HL-60/S4 treated with retinoic acid at 250 ng/mL for 4 days and 3 days (cell line): ENCODE results near the gene PABPN1L.

Experiments used
- in situ Hi-C: fragments of 300-500 bp; cut with MboI; formaldehyde crosslinking; loops from 2 replicates; pipeline ENCODE4 v1.7.0; 2022; ENCODE audit warnings: low sequenced_read_pairs

The PABPN1L gene

DNA sequence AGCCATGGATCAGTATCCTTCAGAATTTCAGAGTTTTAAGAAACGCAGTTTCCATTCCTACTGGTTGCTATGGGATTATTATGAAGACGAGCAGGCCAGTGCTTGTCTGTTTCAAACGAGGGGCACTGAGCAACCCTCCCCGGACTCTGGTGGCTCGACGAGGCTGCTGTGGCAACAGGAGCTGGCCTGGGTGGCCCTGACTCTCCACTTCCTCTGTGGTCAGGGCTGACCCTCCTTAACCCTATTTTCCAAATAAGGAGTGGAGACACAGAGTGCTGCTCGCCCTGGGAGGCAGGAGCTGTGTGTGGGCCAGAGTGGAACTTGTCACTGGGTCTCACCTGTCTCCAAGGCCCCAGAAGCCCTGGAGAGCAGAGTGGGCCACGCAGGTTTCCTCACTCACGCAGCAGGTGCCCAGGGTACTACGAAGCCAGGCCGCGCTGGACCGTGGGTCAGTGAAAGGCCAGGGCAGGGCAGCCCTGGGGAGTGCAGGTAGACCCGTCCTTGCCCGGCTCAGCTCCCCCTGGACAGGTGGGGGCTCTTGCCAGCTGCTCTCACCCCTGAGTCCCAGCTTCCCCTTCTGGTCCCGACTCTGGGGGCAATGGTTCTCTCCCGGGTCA is 13.0 kb downstream of the PABPN1L start:
- in situ Hi-C loops: no loop called here

DNA sequence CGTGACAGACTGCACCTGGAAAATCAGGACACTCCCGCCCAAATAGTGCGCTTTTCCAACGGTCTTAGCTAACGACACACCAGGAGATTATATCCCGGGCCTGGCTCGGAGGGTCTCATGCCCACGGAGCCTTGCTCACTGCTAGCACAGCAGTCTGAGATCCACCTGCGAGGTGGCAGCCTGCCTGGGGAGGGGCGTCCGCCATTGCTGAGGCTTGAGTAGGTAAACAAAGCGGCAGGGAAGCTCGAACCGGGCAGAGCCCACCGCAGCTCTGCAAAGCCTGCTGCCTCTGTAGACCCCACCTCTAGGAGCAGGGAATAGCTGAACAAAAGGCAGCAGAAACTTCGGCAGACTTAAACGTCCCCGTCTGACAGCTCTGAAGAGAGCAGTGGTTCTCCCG is 14.8 kb downstream of the PABPN1L start:
- in situ Hi-C loops: no loop called here

DNA sequence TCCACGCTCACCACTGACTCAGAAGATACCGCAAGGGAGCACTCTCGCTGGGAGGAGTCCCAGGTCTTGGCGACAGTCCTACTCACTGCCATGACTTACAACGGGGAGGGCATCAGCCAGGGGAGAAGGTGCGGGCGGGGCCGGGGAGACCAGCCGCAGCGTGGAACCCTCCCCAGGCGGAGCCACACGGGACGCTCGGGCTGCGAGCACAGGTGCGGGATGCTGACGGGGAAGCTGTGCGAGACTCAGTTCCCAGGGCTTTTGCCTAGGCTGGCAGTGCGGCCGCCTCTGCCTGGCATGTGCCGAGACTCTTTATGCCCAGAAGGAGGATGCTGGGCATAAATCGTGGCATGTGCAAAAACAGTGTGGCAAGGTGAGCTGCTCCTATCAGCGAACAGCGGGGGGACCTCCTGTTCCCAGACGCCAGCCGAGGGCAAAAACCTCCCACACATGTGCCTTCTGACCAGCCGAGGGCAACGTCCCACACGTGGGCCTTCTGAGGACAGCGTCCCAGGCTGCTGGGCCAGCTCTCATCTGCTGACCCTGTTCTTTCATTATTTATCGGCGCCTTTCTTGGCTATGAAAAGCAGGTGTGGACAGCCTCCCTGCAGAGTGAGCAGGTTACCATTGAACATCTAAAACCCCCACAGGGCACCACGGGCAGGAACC is 15.8 kb downstream of the PABPN1L start:
- in situ Hi-C loops: no loop called here

DNA sequence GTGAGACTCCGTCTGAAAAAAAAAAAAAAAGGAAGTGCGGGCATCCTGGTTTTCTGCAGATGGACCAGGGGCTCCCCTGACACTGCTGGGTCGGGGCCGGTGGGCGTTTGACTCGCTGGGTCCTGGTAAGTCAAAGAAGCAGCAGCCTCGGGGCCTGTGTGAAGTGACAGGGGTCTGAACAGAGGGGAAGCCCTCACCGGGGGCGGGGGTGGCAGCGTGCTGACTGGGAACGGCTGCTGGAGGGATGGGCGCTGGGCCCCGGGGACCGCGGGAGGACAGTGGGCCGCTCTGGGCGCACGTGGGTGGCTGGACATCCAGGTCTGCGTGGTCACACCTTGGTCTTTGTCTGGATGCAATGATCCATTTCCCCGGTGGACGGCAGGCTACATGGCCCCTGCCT is 17.9 kb downstream of the PABPN1L start:
- in situ Hi-C loops: no loop called here

DNA sequence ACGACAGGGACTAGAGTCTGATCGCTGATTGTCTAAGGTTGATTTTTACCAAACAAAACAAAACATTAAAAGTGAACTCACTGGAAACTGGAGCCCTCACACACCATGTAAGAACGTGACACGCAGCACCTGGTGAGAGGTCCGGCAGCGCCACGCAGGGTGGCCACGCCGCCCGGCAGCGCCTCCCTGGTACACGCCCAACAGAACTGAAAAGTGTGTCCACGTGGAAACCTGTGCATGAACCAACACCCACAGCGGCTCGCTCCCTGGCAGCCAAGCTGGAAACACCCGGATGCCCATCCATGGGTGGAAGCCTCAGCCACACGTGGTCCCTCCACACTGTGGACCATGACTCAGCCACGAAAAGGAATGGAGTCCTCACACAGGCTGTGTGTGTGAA is 18.8 kb downstream of the PABPN1L start:
- in situ Hi-C loops: no loop called here

DNA sequence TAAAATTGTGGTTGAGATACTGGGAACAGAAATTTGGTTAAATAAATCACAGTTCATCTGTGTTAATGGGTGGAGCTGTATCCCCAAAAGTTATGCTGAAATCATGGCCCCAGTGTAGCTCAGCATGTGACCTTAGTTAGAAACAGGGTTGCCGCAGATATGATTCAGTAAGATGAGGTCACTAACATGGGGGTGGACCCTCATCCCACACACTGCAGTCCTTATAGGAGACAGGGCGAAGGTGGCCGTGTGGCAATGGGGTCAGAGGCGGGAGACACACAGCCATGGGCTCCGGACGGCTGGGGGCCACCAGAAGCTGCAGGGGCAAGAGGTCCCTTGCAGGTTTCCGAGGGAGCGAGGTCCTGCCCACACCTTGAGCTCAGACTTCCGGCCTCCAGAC is 20.4 kb downstream of the PABPN1L start:
- in situ Hi-C loops: no loop called here

DNA sequence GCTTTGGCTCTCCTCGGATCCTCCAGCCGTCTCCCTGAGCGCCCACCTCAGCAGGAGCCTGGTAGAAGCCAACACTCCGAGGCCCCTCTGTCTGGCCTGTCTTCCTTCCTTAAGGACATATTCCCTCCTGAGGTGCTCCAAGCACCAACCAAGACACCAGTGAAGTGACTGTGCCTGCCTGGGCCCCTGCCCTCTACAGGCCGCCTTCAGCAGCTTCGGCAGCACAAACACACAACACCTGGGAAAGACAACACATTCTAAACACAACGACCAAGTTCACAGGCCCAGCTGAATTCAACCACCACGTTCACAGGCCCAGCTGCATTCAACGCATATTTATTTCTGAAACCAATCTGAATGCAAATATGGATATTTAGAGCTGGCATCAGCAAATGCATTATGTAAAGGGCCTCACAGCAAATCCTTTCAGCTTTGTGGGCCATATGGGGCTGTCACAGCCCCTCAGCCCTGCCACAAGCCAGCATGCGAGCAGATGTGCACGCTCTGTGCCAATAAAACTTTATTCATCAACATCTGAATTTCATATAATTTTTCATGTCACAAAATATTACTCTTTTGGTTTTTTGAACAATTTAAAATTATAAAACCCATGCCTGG is 21.9 kb downstream of the PABPN1L start:
- in situ Hi-C loops: no loop called here

DNA sequence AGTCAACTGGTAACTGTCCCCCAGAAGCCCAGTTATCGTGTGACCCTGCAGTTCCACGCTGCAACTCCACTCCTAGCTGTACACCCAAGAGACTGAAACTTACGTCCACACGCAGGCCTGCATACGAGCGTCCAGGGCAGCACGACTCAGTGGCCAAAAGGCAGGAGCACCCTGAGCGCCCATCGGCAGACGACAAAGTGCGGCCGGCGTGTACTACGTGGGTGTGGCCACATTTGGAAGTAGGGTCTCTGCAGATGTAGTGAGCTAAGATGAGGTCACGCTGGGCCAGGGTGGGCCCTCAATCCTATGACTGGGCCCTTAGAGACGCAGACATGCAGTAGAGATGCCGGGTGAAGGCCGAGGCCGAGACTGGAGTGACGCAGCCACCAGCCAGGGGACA is 23.2 kb downstream of the PABPN1L start:
- in situ Hi-C loops: no loop called here

DNA sequence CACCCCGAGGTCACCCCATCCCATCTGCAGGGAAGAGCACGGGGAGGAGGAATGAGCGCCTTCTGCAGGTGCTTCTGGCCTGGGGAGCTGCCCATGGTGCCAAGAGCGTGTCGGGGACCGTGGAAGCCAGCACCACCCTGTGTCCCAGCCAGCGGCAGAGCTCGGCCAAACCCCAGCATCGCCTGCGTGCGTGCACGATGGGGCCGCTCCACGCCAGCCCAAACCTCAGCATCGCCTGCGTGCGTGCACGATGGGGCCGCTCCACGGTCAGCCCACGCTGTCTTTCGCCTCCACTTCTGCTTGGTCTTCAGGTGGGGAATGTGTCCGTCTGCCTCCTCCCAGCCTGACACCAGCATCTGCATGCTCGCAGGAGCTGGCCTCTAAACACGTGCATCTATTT is 23.7 kb downstream of the PABPN1L start:
- in situ Hi-C loops: no loop called here

DNA sequence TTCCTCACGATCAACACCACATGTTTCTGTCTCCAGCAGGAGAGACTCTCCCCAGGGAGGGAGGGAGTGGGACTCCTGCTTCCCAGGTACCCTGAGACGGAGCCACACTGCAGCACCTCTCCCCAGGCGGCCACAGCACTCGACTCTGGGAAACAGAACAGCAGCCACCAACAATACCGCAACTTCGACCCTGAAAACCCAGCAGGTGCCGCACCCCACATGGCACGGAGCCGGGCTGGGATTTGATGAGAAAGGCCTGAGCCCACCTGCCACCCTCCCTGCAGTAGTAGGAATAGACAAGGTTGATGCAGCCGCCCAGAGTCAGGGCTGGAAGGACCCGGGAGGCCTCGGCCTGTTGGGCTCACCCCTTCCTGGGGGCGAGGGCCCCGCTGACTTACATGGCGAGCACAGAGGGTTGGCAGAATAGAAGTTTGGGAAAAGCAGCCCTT is 24.1 kb downstream of the PABPN1L start:
- in situ Hi-C loops: no loop called here

DNA sequence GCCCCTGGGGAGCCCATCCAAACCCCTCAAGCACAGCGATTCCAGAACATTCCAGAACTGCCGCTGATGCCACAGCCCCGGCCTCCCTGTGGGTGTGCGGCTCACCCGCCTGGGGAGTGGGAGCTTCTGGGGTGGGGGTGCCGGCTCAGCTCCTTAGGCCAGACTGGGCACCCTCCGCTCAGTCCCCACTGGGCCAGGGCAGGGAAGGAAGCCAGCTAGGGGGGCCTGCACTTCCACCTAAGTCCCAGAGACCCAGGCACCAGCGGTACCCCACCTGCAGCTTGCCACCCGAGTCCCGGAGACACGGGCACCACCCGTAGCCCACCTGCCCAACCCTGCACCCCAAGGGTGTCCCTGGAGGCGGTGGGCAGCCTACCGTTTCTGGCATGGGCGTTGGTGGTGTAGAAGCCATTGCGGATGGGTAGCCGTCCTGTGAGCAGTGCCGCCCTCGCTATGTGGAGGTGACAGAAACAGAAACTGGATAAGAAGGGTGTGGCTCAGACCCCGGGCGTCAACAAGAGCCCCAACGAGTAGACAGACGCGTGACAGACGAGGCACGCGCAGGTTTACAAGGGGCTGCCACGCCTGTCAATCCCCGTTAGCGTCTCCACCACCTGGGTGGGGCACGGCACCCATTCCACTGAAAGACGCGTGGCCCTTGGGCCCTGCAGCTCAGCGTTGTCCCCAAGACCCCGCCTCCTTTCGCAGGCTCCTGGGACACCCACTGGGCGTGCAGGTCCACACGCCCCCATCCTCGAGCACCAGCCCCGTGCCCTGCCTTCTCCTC is 24.7 kb downstream of the PABPN1L start:
- in situ Hi-C loops: no loop called here

DNA sequence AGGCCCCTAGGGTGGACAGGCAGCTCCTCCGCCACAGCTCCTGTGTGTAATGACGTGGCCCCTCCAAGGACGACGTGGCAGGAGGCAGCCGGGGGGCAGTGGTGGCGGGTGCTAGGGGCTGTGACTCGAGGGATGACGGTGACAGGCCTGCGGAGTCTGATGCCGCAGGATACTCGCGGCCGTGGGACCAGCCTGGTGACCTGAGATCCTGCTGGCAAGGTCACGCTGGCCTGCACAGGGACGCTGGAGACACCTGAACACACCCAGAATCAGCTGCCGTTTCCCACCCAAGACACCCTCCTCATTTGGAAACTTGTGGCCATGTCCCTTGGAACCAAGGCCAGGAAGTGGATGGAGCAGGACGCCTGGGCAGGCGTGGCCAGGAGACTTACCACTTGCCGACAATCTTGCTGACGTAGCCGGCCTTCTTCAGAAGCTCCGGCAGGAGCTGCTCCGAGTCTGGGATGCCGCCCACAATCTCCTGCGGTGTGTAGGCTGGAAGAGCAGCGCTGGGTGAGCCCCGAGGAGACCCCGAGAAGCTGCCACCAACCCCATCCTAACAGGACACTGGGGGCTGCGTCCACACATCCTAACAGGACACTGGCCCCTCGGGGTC is 25.8 kb downstream of the PABPN1L start:
- in situ Hi-C loops: no loop called here

DNA sequence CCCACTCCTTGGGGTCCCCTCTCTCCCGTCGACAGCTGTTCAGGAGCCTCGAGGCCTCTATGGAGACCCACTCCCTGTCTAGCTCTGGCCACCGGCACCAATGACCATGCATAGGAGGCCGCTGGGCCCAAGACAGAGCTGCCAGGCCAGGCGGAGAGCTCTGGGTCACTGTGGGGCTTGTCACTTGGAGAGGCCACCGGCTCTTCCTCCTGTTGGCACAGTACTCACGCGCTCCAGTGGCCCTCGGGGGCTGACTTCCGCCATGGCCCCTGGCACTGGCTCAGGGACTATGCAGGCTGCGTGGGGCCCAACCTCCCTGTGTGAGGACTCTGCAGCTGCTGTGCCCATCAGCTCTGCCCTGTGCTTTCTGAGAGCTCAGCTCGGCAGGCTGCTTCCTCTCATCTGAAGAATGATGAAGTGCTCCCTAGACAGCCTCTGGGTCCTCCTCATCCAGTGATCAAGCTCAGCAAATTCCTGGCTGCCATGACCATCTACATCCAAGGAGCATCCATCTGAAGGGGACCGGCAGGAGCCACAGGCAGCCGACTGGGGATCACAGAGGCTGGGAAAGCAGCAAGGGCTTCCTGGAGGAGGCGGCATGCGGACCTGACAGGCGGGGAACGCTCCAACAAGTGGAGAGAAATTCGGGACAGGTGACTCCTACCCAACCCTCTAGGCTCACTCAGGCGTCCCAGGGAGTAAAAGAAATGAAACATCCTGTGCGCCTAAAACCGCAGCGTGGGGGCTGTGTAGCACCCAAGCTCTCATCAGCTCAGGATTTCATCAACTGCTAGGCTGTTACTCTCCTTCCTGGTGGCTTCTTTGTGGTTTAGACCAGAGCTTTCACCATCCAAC is 26.5 kb downstream of the PABPN1L start:
- in situ Hi-C loops: no loop called here

DNA sequence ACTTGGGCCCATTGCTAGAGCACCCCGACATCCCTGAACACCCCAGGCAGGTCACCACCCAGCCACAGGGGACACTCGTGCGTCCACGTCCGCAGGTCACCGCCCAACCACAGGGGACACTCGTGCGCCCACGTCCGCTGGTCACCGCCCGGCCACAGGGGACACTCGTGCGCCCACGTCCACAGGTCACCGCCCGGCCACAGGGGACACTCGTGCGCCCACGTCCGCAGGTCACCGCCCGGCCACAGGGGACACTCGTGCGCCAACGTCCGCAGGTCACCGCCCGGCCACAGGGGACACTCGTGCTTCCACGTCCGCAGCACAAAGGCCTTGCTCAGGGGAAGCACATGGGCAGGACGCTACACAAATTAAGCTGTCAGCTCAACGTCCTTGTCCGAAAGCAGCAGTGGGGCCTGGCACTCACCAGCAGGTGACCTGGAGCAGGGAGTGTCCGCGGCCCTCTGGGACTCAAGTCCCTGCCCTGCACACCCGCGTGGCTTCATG is 27.4 kb downstream of the PABPN1L start:
- in situ Hi-C loops: no loop called here

DNA sequence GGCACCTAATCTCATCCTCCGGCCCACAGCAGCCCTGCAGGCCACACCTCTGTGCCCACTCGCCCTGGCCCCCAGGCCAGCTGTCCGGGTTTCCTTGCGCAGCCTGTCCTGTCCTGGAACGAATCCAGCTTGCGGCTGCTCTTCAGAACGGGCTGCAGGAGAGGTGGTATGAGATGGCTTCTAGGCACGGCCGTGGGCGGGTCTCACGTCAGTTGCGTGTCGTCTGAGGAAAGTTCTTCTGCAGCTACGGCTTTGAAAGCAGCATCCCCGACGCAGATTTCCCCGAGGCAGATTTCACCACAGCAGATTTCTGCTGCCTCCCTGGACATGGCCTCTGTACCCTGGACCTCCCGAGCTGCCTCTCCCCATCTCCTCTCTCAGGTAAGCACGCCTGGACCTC is 27.9 kb downstream of the PABPN1L start:
- in situ Hi-C loops: no loop called here

DNA sequence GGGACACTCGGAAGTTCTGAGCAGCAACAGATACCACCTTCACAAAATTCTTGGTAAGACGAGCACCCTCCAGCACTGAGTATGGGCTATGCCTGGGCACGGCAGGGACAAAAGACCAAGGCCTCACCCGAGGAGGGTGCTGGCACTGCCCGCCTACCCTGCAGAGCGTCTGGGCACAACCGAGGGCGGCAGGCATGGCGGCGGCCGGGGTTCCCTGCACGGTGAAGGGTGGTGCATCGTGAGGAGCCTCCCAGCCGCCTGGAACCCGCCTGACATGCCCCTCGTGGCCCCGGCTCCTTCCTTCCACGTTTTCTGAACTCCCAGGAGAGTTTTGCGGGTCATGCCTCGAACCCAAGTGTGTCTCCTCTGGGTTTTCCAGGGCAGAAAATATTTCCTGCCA is 28.7 kb downstream of the PABPN1L start:
- in situ Hi-C loops: no loop called here

DNA sequence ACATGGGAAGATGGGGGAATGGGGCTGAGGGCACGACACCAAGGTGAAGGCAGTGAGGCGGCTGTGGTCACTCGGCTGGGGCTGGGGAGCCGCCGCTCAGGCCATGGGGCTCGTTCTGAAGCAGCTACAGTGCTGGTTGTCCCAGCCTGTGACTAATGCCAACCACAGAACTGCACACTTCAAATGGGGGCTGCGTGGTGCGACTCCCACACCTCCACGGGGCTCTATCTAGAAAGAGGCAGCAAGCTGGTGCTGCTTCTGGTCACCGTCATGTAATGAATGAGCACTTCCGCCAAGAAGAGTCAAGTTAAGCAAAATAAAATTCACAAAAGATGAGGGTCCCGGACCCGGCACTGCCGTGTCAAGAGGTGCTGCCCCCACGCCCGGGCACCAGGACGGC is 29.7 kb downstream of the PABPN1L start:
- in situ Hi-C loops: no loop called here

DNA sequence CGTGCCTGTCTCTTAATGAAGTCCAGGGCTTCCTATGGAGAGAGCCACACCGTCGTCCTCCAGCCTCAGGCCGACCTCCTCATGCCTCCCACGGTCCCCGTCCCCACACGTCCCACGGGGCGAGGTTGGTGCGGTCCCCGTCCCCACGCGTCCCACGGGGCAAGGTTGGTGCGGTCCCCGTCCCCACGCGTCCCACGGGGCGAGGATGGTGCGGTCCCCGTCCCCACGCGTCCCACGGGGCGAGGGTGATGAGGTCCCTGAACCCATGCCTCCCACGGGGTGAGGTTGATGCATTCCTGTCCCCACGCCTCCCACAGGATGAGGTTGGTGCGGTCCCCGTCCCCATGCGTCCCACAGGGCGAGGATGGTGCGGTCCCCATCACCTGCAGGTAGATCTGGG is 30.6 kb downstream of the PABPN1L start:
- in situ Hi-C loops: no loop called here

DNA sequence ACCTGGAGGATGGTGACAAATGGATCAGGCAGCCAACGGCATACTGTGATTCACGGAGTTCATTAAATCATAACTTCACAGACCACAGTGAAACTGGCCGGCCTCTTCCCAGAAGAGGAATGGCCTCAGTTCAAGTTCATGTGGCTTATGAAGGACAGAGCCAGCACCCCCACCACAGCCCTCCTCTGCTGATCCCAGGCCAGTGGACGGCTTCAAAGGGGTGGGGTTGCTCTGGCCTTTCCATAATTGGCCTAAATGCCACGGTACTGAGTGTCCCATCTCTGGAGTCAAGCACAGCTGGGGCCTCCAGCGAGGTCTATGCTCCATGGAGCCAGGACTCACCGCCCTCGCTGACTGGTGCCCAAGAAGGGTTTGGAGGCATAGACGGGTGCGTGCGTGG is 31.1 kb downstream of the PABPN1L start:
- in situ Hi-C loops: no loop called here

DNA sequence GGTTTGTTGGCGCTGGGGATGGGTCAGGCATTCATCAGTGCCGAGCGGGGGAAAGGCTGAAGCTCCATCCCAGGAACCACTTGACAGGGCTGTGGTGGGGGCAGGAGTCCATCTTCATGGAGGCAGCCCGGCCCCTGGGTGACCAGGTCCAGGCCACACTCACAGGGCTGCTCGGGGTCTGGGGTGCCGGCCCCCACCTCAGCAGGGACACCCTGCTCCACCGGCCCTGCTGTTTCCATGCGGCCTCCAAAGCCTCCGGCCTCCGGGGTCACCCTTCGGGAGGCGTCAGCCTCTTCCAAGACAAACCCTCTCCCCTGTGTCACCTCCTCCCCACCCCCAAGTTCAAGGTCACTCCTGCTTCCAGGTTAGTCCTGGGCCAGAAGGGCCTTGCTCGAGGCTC is 31.8 kb downstream of the PABPN1L start:
- in situ Hi-C loops: no loop called here
